Astrocyte (in vitro differentiated cells and primary cell): Measurements from ENCODE around the gene IL17C. TPM values are rescaled to one million over a fixed set of nuclear protein-coding genes. Genes with fewer than 3 reads are reported as not detected.
A peak's percentile ranks its signal among the peaks of the same experiment; 100 is the strongest.

Experiments
- DNase-seq: peaks from one replicate; pipeline ENCODE4 v3.0.0-alpha.2; 2010; ENCODE audit warnings: low read depth
- FAIRE-seq: peaks from 2 replicates; lab custom pipeline; 2011; peaks lifted over from hg19 to GRCh38; lab: Jason Lieb, UNC
- H2AFZ ChIP-seq: 2 replicates; pipeline ENCODE4 v1.6.0; 2012; ENCODE audit warnings: low read depth, low read length, inconsistent platforms
- H3K27ac ChIP-seq: 2 replicates; pipeline ENCODE4 v1.5.1; 2011; ENCODE audit warnings: low read depth, low read length, inconsistent platforms
- H3K27me3 ChIP-seq: 2 replicates; pipeline ENCODE4 v1.6.0; 2011; ENCODE audit warnings: low read length, inconsistent platforms; ENCODE audit not compliant: insufficient read depth
- H3K36me3 ChIP-seq: 2 replicates; pipeline ENCODE4 v1.5.1; 2011; ENCODE audit warnings: low read length, inconsistent platforms; ENCODE audit not compliant: insufficient read depth
- H3K4me1 ChIP-seq: 2 replicates; pipeline ENCODE4 v1.5.1; 2011; ENCODE audit warnings: low read length, inconsistent platforms; ENCODE audit not compliant: insufficient read depth
- H3K4me2 ChIP-seq: 2 replicates; pipeline ENCODE4 v1.6.0; 2012; ENCODE audit warnings: low read length, inconsistent platforms
- H3K4me3 ChIP-seq: 2 replicates; pipeline ENCODE4 v1.5.1; 2011; ENCODE audit warnings: low read depth, mild to moderate bottlenecking, low read length, inconsistent platforms; ENCODE audit not compliant: insufficient read depth
- H3K79me2 ChIP-seq: 2 replicates; pipeline ENCODE4 v1.6.0; 2012; ENCODE audit warnings: mild to moderate bottlenecking, low read length, inconsistent platforms; ENCODE audit not compliant: insufficient read depth
- H3K9ac ChIP-seq: 2 replicates; pipeline ENCODE4 v1.6.0; 2012; ENCODE audit warnings: mild to moderate bottlenecking, low read length, inconsistent platforms
- H3K9me3 ChIP-seq: 2 replicates; pipeline ENCODE4 v1.5.1; 2012; ENCODE audit warnings: low read depth, mild to moderate bottlenecking, low read length, inconsistent platforms; ENCODE audit not compliant: insufficient read depth
- H4K20me1 ChIP-seq: 2 replicates; pipeline ENCODE4 v1.6.0; 2012; ENCODE audit warnings: low read length, inconsistent platforms; ENCODE audit not compliant: insufficient read depth
- H3K27ac Mint-ChIP-seq: one replicate; pipeline ENCODE4 v1.8.0; 2021; ENCODE audit warnings: mild to moderate bottlenecking, mixed read lengths; ENCODE audit not compliant: unreplicated experiment
- H3K27me3 Mint-ChIP-seq: one replicate; pipeline ENCODE4 v1.8.0; 2021; ENCODE audit warnings: low read depth, mixed read lengths; ENCODE audit not compliant: unreplicated experiment
- H3K36me3 Mint-ChIP-seq: one replicate; pipeline ENCODE4 v1.8.0; 2021; ENCODE audit warnings: low read depth, mixed read lengths; ENCODE audit not compliant: unreplicated experiment
- H3K4me1 Mint-ChIP-seq: one replicate; pipeline ENCODE4 v1.8.0; 2021; ENCODE audit warnings: low read depth, mixed read lengths; ENCODE audit not compliant: unreplicated experiment
- H3K4me3 Mint-ChIP-seq: one replicate; pipeline ENCODE4 v1.8.0; 2021; ENCODE audit warnings: mild to moderate bottlenecking, moderate library complexity, mixed read lengths; ENCODE audit not compliant: unreplicated experiment
- H3K9me3 Mint-ChIP-seq: one replicate; pipeline ENCODE4 v1.8.0; 2021; ENCODE audit warnings: mild to moderate bottlenecking, mixed read lengths; ENCODE audit not compliant: unreplicated experiment
- CTCF ChIP-seq: IDR thresholded peaks from 2 replicates; pipeline ENCODE4 v1.5.1; 2011; ENCODE audit warnings: low read depth, mild to moderate bottlenecking, inconsistent platforms, low read length, moderate library complexity; ENCODE audit not compliant: insufficient read depth
- EZH2 ChIP-seq: IDR thresholded peaks from 2 replicates; pipeline ENCODE4 v1.6.1; 2012; ENCODE audit warnings: mild to moderate bottlenecking, low read length, inconsistent platforms; ENCODE audit not compliant: insufficient read depth
- total RNA-seq: library from RNA; stranded (reverse); gene quantifications from 2 replicates; pipeline ENCODE4 v1.2.1, GENCODE V29; 2021

Gene IL17C
- total RNA-seq, 1 donor from 2014 or later = 0.36 TPM

GRCh38 chr16:88593489-88593888, 44.9 kb upstream of the IL17C start:
- Histone ChIP-seq H3K27ac (no peak overlapping the region), H3K27me3 (no peaks in the 10 kb centered on the region), H3K4me3 (no peak overlapping the region), H3K4me2 (no peak overlapping the region), H2AFZ (no peak overlapping the region), H3K9me3 (no peaks in the 10 kb centered on the region), H3K9ac (no peak overlapping the region), H3K36me3 (peaks cover 14% of the 10 kb centered on the region), H3K79me2 (peaks cover 28% of the 10 kb centered on the region), H3K4me1 (no peaks in the 10 kb centered on the region), H4K20me1 (peaks cover 51% of the 10 kb centered on the region)
- no peak for TF ChIP-seq EZH2
- no peak for TF ChIP-seq CTCF
- Mint-ChIP-seq H3K27ac (no peak overlapping the region), H3K27me3 (no peaks in the 10 kb centered on the region), H3K4me3 (no peak overlapping the region), H3K4me1 (peaks cover 5% of the 10 kb centered on the region), H3K36me3 (peaks cover 18% of the 10 kb centered on the region), H3K9me3 (no peaks in the 10 kb centered on the region)
- FAIRE-seq = no peak
- DNase-seq = no peak

DNA sequence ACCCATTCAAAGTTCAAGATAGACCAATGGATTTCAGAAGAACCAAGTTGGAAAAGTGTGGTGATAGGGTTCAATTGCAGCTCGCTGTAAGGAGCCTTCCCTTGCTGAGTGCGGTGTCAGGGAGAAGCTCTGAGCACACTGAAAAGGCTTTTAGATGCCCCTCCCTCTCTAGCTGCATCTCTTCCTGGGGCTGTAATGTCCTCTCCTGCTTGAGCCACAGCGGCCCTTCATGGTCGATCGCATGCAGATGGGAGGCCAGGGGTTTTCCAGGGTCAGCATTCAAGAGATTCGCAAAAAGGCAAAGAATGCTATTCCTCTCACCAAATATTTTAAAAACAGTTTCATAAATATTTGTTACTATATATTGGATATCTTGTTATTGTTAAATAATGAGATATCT, 44.5 kb upstream of the IL17C start:
- Histone ChIP-seq H3K4me3 (no peak overlapping the region), H3K79me2 (peaks cover 28% of the 10 kb centered on the region), H3K9ac (no peak overlapping the region), H3K27ac (no peak overlapping the region), H2AFZ (no peak overlapping the region), H3K4me1 (no peaks in the 10 kb centered on the region), H3K4me2 (no peak overlapping the region), H3K36me3 (peaks cover 16% of the 10 kb centered on the region), H3K9me3 (no peaks in the 10 kb centered on the region), H3K27me3 (no peaks in the 10 kb centered on the region), H4K20me1 (peaks cover 48% of the 10 kb centered on the region)
- peaks cover 18% of the 10 kb centered on the region for H3K36me3 Mint-ChIP-seq
- no peaks in the 10 kb centered on the region for H3K27me3 Mint-ChIP-seq
- no peaks in the 10 kb centered on the region for H3K9me3 Mint-ChIP-seq
- DNase-seq (no peak), FAIRE-seq (no peak)
- H3K27ac Mint-ChIP-seq = no peak overlapping the region
- H3K4me1 Mint-ChIP-seq = peaks cover 5% of the 10 kb centered on the region
- no peak overlapping the region for H3K4me3 Mint-ChIP-seq
- TF ChIP-seq CTCF (no peak), EZH2 (no peak)

- Histone ChIP-seq H3K27ac (no peak overlapping the region), H3K4me1 (no peaks in the 10 kb centered on the region), H2AFZ (no peak overlapping the region), H3K4me3 (no peak overlapping the region), H4K20me1 (peaks cover 43% of the 10 kb centered on the region), H3K36me3 (peaks cover 23% of the 10 kb centered on the region), H3K27me3 (no peaks in the 10 kb centered on the region), H3K79me2 (peaks cover 24% of the 10 kb centered on the region), H3K9ac (no peak overlapping the region), H3K9me3 (no peaks in the 10 kb centered on the region), H3K4me2 (no peak overlapping the region)
- TF ChIP-seq CTCF (no peak), EZH2 (no peak)
- H3K9me3 Mint-ChIP-seq = no peaks in the 10 kb centered on the region
- DNase-seq (no peak), FAIRE-seq (no peak)
- H3K36me3 Mint-ChIP-seq = peaks cover 18% of the 10 kb centered on the region
- H3K4me1 Mint-ChIP-seq = peaks cover 5% of the 10 kb centered on the region
- H3K27me3 Mint-ChIP-seq = no peaks in the 10 kb centered on the region
- H3K4me3 Mint-ChIP-seq = no peak overlapping the region
- H3K27ac Mint-ChIP-seq = peak overlapping the region; percentile 15
Observed at GRCh38 chr16:88595101-88595500, 43.3 kb upstream of the IL17C start.
